GM10266 (cell line): ENCODE results near the gene UGT1A10.

Experiments used
- DNase-seq: peaks from one replicate; pipeline ENCODE4 v3.0.0; 2012; ENCODE audit errors: extremely low spot score
- TF ChIP-seq, protein P1 (sequence below): IDR thresholded peaks from 2 replicates; pipeline ENCODE4 v1.5.1; 2012; ENCODE audit warnings: mild to moderate bottlenecking, low read depth; ENCODE audit not compliant: control insufficient read depth, insufficient read depth; ENCODE audit errors: missing control alignments

Gene UGT1A10

DNA sequence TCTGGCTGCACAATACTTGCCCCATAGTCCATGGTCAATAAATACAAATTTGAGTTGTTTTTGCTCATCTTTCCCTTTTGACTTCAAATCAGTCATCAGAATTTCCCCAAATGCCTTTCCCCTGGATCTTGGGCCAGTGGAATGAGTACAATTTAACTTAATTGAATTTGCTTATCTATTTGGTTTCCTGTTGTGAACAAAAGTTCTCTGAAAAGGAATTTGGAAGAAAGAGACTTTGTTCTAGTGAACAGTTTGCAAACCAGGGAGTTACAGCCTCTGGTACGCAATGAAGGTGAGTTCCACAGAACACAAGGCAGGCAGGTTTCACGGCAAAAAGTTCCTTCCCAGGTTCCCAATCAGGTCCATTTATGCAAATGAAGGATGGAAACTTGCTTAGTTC lies 122.6 kb downstream of the UGT1A10 start:
- no peak for DNase-seq
- TF ChIP-seq, protein P1, sequence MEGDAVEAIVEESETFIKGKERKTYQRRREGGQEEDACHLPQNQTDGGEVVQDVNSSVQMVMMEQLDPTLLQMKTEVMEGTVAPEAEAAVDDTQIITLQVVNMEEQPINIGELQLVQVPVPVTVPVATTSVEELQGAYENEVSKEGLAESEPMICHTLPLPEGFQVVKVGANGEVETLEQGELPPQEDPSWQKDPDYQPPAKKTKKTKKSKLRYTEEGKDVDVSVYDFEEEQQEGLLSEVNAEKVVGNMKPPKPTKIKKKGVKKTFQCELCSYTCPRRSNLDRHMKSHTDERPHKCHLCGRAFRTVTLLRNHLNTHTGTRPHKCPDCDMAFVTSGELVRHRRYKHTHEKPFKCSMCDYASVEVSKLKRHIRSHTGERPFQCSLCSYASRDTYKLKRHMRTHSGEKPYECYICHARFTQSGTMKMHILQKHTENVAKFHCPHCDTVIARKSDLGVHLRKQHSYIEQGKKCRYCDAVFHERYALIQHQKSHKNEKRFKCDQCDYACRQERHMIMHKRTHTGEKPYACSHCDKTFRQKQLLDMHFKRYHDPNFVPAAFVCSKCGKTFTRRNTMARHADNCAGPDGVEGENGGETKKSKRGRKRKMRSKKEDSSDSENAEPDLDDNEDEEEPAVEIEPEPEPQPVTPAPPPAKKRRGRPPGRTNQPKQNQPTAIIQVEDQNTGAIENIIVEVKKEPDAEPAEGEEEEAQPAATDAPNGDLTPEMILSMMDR: no peak

DNA sequence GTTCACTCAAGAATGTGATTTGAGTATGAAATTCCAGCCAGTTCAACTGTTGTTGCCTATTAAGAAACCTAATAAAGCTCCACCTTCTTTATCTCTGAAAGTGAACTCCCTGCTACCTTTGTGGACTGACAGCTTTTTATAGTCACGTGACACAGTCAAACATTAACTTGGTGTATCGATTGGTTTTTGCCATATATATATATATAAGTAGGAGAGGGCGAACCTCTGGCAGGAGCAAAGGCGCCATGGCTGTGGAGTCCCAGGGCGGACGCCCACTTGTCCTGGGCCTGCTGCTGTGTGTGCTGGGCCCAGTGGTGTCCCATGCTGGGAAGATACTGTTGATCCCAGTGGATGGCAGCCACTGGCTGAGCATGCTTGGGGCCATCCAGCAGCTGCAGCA lies 123.8 kb downstream of the UGT1A10 start, which contains the start of gene UGT1A1:
Gene UGT1A1, plus strand, starts transcription at position 228 of the 400 bp plus-strand sequence. Its CDS starts 18 bp downstream, at position 246.
- TF ChIP-seq, protein P1: no peak
- DNase-seq: no peak

DNA sequence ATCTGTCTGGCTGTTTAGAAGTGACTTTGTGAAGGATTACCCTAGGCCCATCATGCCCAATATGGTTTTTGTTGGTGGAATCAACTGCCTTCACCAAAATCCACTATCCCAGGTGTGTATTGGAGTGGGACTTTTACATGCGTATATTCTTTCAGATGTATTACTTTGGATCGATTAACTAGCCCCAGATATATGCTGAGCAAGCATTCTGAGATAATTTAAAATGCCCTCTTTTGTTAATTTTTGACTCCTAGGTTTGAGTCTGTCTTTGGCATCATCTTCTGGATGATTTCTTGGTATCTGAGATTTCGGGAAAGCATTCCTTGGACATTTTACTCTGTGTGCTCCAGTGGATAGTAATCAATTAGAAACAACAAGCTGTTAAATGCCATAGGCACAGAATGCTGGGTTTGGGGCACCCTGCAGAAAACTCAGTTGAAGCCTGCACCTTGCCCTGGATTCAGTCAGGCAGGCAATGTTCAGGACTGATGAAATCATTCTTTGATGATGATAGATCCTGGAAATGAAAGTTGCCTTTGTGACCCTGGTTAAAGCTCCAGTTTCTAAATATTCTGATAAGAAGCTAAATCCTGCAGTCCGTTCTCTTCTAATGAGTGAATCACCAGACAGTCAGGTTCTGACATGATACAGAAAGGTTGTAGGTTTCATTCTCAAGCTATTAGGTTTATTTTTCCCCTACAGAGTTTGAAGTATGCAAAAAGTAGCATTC lies 125.0 kb downstream of the UGT1A10 start:
- no peak for DNase-seq
- TF ChIP-seq, protein P1: no peak

DNA sequence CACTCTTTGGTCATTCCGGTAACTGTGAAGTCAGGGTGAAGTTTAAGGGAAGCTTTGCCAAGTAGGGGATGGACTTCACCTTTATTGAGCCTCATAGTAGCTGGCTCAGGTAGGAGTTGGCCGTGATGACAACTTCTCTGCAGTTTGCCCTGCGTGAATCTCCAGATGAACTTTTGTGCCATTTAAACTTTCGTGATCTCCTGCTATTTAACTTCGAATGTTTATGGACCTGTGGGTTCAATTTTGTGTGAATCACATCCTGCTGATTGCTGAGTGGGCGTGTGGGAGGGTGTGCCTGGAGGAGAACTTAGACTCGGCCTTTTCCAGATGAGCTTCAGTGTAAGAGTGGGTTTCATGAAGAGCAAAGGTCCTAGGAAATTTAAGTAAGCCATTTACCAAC lies 128.0 kb downstream of the UGT1A10 start:
- DNase-seq: no peak

DNA sequence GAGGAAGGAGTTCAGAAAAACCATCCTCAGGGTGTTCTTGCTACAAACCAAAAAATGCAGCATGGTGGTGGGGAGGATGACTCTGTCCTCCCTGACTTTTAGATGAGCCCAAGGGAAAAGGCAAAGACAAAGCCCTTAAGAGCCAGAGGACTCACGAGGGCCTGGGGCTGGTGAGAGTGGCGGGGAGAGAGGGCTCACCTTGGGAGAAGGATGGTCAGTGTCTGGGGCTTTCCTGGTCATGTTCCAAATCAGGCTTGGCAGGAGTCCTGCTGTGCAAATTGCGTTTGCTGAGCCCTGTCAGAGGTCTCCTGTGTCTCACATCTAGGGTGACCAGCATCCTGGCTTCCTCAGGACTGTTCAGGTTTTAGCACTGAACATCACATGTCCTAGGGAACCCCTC lies 128.5 kb downstream of the UGT1A10 start:
- no peak for DNase-seq
- TF ChIP-seq, protein P1: no peak

More for the DNA sequence above, 128.0 kb downstream of the UGT1A10 start:
- TF ChIP-seq, protein P1: no peak

DNA sequence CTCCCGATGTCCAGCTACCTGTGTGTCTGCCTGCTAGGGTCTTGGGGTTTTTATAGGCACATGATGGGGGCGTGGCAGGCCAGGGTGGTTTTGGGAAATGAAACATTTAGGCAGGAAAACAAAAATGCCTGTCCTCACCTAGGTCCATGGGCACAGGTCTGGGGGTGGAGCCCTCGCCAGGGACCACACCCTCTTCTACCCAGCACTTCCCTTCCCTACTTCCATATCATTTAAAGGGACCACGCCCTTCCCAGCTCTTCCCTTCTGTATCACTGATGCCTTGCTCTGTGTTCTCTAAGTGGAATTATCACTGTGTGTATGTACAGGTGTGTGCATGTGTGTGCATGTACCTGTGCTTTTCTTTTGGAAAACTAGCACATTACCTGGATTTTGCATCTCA lies 130.2 kb downstream of the UGT1A10 start:
- DNase-seq: no peak
- TF ChIP-seq, protein P1: no peak

DNA sequence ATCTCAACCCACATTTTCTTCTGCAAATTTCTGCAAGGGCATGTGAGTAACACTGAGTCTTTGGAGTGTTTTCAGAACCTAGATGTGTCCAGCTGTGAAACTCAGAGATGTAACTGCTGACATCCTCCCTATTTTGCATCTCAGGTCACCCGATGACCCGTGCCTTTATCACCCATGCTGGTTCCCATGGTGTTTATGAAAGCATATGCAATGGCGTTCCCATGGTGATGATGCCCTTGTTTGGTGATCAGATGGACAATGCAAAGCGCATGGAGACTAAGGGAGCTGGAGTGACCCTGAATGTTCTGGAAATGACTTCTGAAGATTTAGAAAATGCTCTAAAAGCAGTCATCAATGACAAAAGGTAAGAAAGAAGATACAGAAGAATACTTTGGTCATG lies 131.8 kb downstream of the UGT1A10 start:
- no peak for DNase-seq
- TF ChIP-seq, protein P1: no peak
